Glutamatergic neuron (in vitro differentiated cells): ENCODE data around the gene ACSF3. TPM values are rescaled to one million over a fixed set of nuclear protein-coding genes. Genes with fewer than 3 reads are reported as not detected.

Source experiments
- DNase-seq: peaks from one replicate; pipeline ENCODE4 v3.0.0; 2022
- H3K27ac Mint-ChIP-seq: one replicate; pipeline ENCODE4 v1.8.0; 2020; ENCODE audit warnings: mild to moderate bottlenecking, mixed read lengths, inconsistent platforms; ENCODE audit not compliant: unreplicated experiment
- H3K27me3 Mint-ChIP-seq: one replicate; pipeline ENCODE4 v1.8.0; 2020; ENCODE audit warnings: mild to moderate bottlenecking, moderate library complexity, mixed read lengths, inconsistent platforms; ENCODE audit not compliant: unreplicated experiment
- H3K36me3 Mint-ChIP-seq: one replicate; pipeline ENCODE4 v1.8.0; 2020; ENCODE audit warnings: mild to moderate bottlenecking, mixed read lengths, inconsistent platforms; ENCODE audit not compliant: unreplicated experiment
- H3K4me1 Mint-ChIP-seq: one replicate; pipeline ENCODE4 v1.8.0; 2020; ENCODE audit warnings: mild to moderate bottlenecking, low read depth, mixed read lengths, inconsistent platforms; ENCODE audit not compliant: unreplicated experiment
- H3K4me3 Mint-ChIP-seq: one replicate; pipeline ENCODE4 v1.8.0; 2020; ENCODE audit warnings: mild to moderate bottlenecking, mixed read lengths, inconsistent platforms; ENCODE audit not compliant: unreplicated experiment
- H3K9me3 Mint-ChIP-seq: one replicate; pipeline ENCODE4 v1.8.0; 2020; ENCODE audit warnings: mild to moderate bottlenecking, moderate library complexity, mixed read lengths, inconsistent platforms; ENCODE audit not compliant: unreplicated experiment
- total RNA-seq: library from RNA; stranded (reverse); fragmentation: NEBNext Ultra II Directional; extraction: Animal tissue kit (Norgen Biotek cat#: 25700); gene quantifications from one replicate; pipeline ENCODE4 v1.2.1, GENCODE V29; 2021; ENCODE audit not compliant: unreplicated experiment
- TF ChIP-seq, protein P1 (sequence below): fragments of 200-600 bp; sonication (generic); IDR thresholded peaks from one replicate; pipeline ENCODE4 v1.5.0; 2021; ENCODE audit not compliant: partially characterized antibody, unreplicated experiment

Gene ACSF3
- total RNA-seq, 1 donor from 2014 or later = 29.3 TPM

DNA sequence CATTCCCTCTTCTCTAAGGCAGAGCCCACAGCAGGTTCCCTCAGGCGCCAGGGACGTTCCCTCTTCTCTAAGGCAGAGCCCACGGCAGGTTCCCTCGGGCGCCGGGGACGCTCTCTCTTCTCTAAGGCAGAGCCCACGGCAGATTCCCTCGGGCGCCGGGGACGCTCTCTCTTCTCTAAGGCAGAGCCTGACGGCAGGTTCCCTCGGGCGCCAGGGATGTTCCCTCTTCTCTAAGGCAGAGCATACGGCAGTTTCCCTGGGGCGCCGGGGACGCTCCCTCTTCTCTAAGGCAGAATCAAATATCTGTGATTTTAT is 24.3 kb downstream of the ACSF3 start:
- Mint-ChIP-seq H3K27me3 (no peaks in the 10 kb centered on the region), H3K4me1 (peaks cover 13% of the 10 kb centered on the region), H3K36me3 (peaks cover 5% of the 10 kb centered on the region), H3K4me3 (peak overlapping the region; percentile 25), H3K9me3 (peaks cover 8% of the 10 kb centered on the region), H3K27ac (peak overlapping the region; percentile 52)
- TF ChIP-seq, protein P1, sequence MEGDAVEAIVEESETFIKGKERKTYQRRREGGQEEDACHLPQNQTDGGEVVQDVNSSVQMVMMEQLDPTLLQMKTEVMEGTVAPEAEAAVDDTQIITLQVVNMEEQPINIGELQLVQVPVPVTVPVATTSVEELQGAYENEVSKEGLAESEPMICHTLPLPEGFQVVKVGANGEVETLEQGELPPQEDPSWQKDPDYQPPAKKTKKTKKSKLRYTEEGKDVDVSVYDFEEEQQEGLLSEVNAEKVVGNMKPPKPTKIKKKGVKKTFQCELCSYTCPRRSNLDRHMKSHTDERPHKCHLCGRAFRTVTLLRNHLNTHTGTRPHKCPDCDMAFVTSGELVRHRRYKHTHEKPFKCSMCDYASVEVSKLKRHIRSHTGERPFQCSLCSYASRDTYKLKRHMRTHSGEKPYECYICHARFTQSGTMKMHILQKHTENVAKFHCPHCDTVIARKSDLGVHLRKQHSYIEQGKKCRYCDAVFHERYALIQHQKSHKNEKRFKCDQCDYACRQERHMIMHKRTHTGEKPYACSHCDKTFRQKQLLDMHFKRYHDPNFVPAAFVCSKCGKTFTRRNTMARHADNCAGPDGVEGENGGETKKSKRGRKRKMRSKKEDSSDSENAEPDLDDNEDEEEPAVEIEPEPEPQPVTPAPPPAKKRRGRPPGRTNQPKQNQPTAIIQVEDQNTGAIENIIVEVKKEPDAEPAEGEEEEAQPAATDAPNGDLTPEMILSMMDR = no peak
- peak; percentile 15 for DNase-seq

- H3K4me3 Mint-ChIP-seq = peak overlapping the region; percentile 25
- no peaks in the 10 kb centered on the region for H3K27me3 Mint-ChIP-seq
- H3K36me3 Mint-ChIP-seq = peaks cover 5% of the 10 kb centered on the region
- peak overlapping the region; percentile 52 for H3K27ac Mint-ChIP-seq
- H3K4me1 Mint-ChIP-seq = peaks cover 13% of the 10 kb centered on the region
- DNase-seq = peak; percentile 63
- TF ChIP-seq, protein P1 = no peak
- peaks cover 8% of the 10 kb centered on the region for H3K9me3 Mint-ChIP-seq
Observed at GRCh38 chr16:89118361-89119165, 24.9 kb downstream of the ACSF3 start.

GRCh38 chr16:89119166-89119621 is 25.5 kb downstream of the ACSF3 start:
- DNase-seq = peak; percentile 4
- H3K36me3 Mint-ChIP-seq = peaks cover 5% of the 10 kb centered on the region

DNA sequence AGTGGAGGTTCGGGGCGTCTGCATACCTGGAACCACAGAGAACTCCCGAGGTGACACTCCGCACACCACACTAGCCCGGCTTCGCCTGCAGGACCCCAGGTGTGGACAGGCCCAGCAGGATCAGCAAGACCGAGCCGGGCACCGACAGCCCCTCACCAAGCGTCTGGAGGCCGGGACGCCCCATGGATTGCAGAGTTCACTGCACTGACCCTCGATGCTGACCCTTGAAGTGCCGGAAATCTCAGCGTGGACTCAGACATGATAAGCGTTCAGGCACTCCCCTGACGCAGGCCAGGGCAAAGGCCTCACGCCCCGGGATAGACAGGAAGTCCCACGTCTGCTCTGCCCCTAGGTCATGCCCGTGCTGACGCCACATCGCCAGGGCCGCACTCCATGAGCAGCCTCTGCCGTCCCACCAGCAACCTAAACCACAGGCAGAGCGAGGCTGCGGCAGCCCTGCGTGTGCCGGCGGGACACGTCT is 26.0 kb downstream of the ACSF3 start:
- TF ChIP-seq, protein P1 = no peak

More at GRCh38 chr16:89119166-89119621, 25.5 kb downstream of the ACSF3 start:
- Mint-ChIP-seq H3K4me3 (no peak overlapping the region), H3K27ac (no peak overlapping the region), H3K4me1 (peaks cover 13% of the 10 kb centered on the region), H3K9me3 (peaks cover 8% of the 10 kb centered on the region), H3K27me3 (no peaks in the 10 kb centered on the region)
- TF ChIP-seq, protein P1 = no peak

DNA sequence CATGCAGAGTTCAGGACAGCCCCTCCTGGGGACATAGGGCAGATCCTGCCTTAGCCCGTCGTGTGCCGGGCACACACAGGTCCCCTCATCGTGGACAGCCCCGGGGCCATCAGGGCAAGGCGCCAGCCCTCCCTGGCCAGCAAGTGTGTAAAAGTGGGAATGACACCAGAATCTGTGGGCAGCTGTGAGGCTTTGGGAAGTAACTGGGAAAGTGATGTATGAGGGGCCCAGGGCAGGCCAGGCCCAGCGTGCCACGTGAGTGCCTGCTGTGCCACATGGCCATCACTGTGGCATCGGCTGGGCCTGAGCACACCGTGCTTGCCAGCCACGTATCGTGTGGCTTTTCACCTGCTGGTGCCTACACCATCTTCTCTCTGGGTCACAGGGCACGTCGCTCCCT is 26.6 kb downstream of the ACSF3 start:
- Mint-ChIP-seq H3K27ac (no peak overlapping the region), H3K27me3 (no peaks in the 10 kb centered on the region), H3K9me3 (peaks cover 8% of the 10 kb centered on the region), H3K4me1 (peaks cover 12% of the 10 kb centered on the region), H3K4me3 (no peak overlapping the region), H3K36me3 (peaks cover 5% of the 10 kb centered on the region)
- DNase-seq = peak; percentile 4
- TF ChIP-seq, protein P1 = no peak

More for the DNA sequence above, 26.0 kb downstream of the ACSF3 start:
- Mint-ChIP-seq H3K4me3 (no peak overlapping the region), H3K36me3 (peaks cover 5% of the 10 kb centered on the region), H3K4me1 (peaks cover 13% of the 10 kb centered on the region), H3K27me3 (no peaks in the 10 kb centered on the region), H3K27ac (no peak overlapping the region), H3K9me3 (peaks cover 8% of the 10 kb centered on the region)
- DNase-seq = peak; percentile 8
